Astrocyte (in vitro differentiated cells and primary cell): ENCODE results near the gene DSCAM. TPM values are rescaled to one million over a fixed set of nuclear protein-coding genes. Genes with fewer than 3 reads are reported as not detected.

Experiments used
- DNase-seq: peaks from one replicate; pipeline ENCODE4 v3.0.0-alpha.2; 2010; ENCODE audit warnings: low read depth
- FAIRE-seq: peaks from 2 replicates; lab custom pipeline; 2011; peaks lifted over from hg19 to GRCh38; lab: Jason Lieb, UNC
- H2AFZ ChIP-seq: 2 replicates; pipeline ENCODE4 v1.6.0; 2012; ENCODE audit warnings: low read depth, low read length, inconsistent platforms
- H3K27ac ChIP-seq: 2 replicates; pipeline ENCODE4 v1.5.1; 2011; ENCODE audit warnings: low read depth, low read length, inconsistent platforms
- H3K27me3 ChIP-seq: 2 replicates; pipeline ENCODE4 v1.6.0; 2011; ENCODE audit warnings: low read length, inconsistent platforms; ENCODE audit not compliant: insufficient read depth
- H3K36me3 ChIP-seq: 2 replicates; pipeline ENCODE4 v1.5.1; 2011; ENCODE audit warnings: low read length, inconsistent platforms; ENCODE audit not compliant: insufficient read depth
- H3K4me1 ChIP-seq: 2 replicates; pipeline ENCODE4 v1.5.1; 2011; ENCODE audit warnings: low read length, inconsistent platforms; ENCODE audit not compliant: insufficient read depth
- H3K4me2 ChIP-seq: 2 replicates; pipeline ENCODE4 v1.6.0; 2012; ENCODE audit warnings: low read length, inconsistent platforms
- H3K4me3 ChIP-seq: 2 replicates; pipeline ENCODE4 v1.5.1; 2011; ENCODE audit warnings: low read depth, mild to moderate bottlenecking, low read length, inconsistent platforms; ENCODE audit not compliant: insufficient read depth
- H3K79me2 ChIP-seq: 2 replicates; pipeline ENCODE4 v1.6.0; 2012; ENCODE audit warnings: mild to moderate bottlenecking, low read length, inconsistent platforms; ENCODE audit not compliant: insufficient read depth
- H3K9ac ChIP-seq: 2 replicates; pipeline ENCODE4 v1.6.0; 2012; ENCODE audit warnings: mild to moderate bottlenecking, low read length, inconsistent platforms
- H3K9me3 ChIP-seq: 2 replicates; pipeline ENCODE4 v1.5.1; 2012; ENCODE audit warnings: low read depth, mild to moderate bottlenecking, low read length, inconsistent platforms; ENCODE audit not compliant: insufficient read depth
- H4K20me1 ChIP-seq: 2 replicates; pipeline ENCODE4 v1.6.0; 2012; ENCODE audit warnings: low read length, inconsistent platforms; ENCODE audit not compliant: insufficient read depth
- H3K27ac Mint-ChIP-seq: one replicate; pipeline ENCODE4 v1.8.0; 2021; ENCODE audit warnings: mild to moderate bottlenecking, mixed read lengths; ENCODE audit not compliant: unreplicated experiment
- H3K27me3 Mint-ChIP-seq: one replicate; pipeline ENCODE4 v1.8.0; 2021; ENCODE audit warnings: low read depth, mixed read lengths; ENCODE audit not compliant: unreplicated experiment
- H3K36me3 Mint-ChIP-seq: one replicate; pipeline ENCODE4 v1.8.0; 2021; ENCODE audit warnings: low read depth, mixed read lengths; ENCODE audit not compliant: unreplicated experiment
- H3K4me1 Mint-ChIP-seq: one replicate; pipeline ENCODE4 v1.8.0; 2021; ENCODE audit warnings: low read depth, mixed read lengths; ENCODE audit not compliant: unreplicated experiment
- H3K4me3 Mint-ChIP-seq: one replicate; pipeline ENCODE4 v1.8.0; 2021; ENCODE audit warnings: mild to moderate bottlenecking, moderate library complexity, mixed read lengths; ENCODE audit not compliant: unreplicated experiment
- H3K9me3 Mint-ChIP-seq: one replicate; pipeline ENCODE4 v1.8.0; 2021; ENCODE audit warnings: mild to moderate bottlenecking, mixed read lengths; ENCODE audit not compliant: unreplicated experiment
- CTCF ChIP-seq: IDR thresholded peaks from 2 replicates; pipeline ENCODE4 v1.5.1; 2011; ENCODE audit warnings: low read depth, mild to moderate bottlenecking, inconsistent platforms, low read length, moderate library complexity; ENCODE audit not compliant: insufficient read depth
- EZH2 ChIP-seq: IDR thresholded peaks from 2 replicates; pipeline ENCODE4 v1.6.1; 2012; ENCODE audit warnings: mild to moderate bottlenecking, low read length, inconsistent platforms; ENCODE audit not compliant: insufficient read depth
- total RNA-seq: library from RNA; stranded (reverse); gene quantifications from 2 replicates; pipeline ENCODE4 v1.2.1, GENCODE V29; 2021

Gene DSCAM
- total RNA-seq, 1 donor from 2014 or later = 0.18 TPM

- no peaks in the 10 kb centered on the region for H3K4me1 Mint-ChIP-seq
- TF ChIP-seq EZH2 (no peak), CTCF (no peak)
- H3K4me3 Mint-ChIP-seq = no peak overlapping the region
- H3K27ac ChIP-seq = no peak overlapping the region
- H3K9me3 Mint-ChIP-seq = peaks cover 13% of the 10 kb centered on the region
- H4K20me1 ChIP-seq = no peaks in the 10 kb centered on the region
- H3K27ac Mint-ChIP-seq = no peak overlapping the region
- no peak overlapping the region for H3K9ac ChIP-seq
- no peaks in the 10 kb centered on the region for H3K27me3 ChIP-seq
- H3K4me3 ChIP-seq = no peak overlapping the region
- no peaks in the 10 kb centered on the region for H3K36me3 Mint-ChIP-seq
- H3K4me1 ChIP-seq = no peaks in the 10 kb centered on the region
- H3K4me2 ChIP-seq = no peak overlapping the region
- H3K27me3 Mint-ChIP-seq = peaks cover 1% of the 10 kb centered on the region
- H3K36me3 ChIP-seq = no peaks in the 10 kb centered on the region
- no peaks in the 10 kb centered on the region for H3K79me2 ChIP-seq
- peaks cover 3% of the 10 kb centered on the region for H3K9me3 ChIP-seq
- FAIRE-seq (no peak), DNase-seq (no peak)
- H2AFZ ChIP-seq = no peak overlapping the region
These were observed 87.9 kb downstream of the DSCAM start for GRCh38 chr21:40759061-40759460.

GRCh38 chr21:40757366-40757765 lies 89.6 kb downstream of the DSCAM start:
- Histone ChIP-seq H3K4me1 (no peaks in the 10 kb centered on the region), H2AFZ (no peak overlapping the region), H4K20me1 (no peaks in the 10 kb centered on the region), H3K9ac (no peak overlapping the region), H3K4me3 (no peak overlapping the region), H3K4me2 (no peak overlapping the region), H3K36me3 (no peaks in the 10 kb centered on the region), H3K27ac (no peak overlapping the region), H3K9me3 (peaks cover 3% of the 10 kb centered on the region), H3K27me3 (no peaks in the 10 kb centered on the region), H3K79me2 (no peaks in the 10 kb centered on the region)
- Mint-ChIP-seq H3K27me3 (peaks cover 1% of the 10 kb centered on the region), H3K36me3 (no peaks in the 10 kb centered on the region), H3K9me3 (peaks cover 13% of the 10 kb centered on the region), H3K27ac (no peak overlapping the region), H3K4me3 (no peak overlapping the region), H3K4me1 (no peaks in the 10 kb centered on the region)
- no peak for TF ChIP-seq EZH2
- TF ChIP-seq CTCF = no peak
- FAIRE-seq = no peak
- no peak for DNase-seq

- peaks cover 11% of the 10 kb centered on the region for H3K9me3 Mint-ChIP-seq
- H4K20me1 ChIP-seq = no peaks in the 10 kb centered on the region
- DNase-seq = no peak
- no peaks in the 10 kb centered on the region for H3K27me3 ChIP-seq
- H3K27ac ChIP-seq = no peak overlapping the region
- H3K27me3 Mint-ChIP-seq = no peaks in the 10 kb centered on the region
- H2AFZ ChIP-seq = no peak overlapping the region
- no peaks in the 10 kb centered on the region for H3K79me2 ChIP-seq
- no peaks in the 10 kb centered on the region for H3K36me3 Mint-ChIP-seq
- no peak overlapping the region for H3K4me3 Mint-ChIP-seq
- no peaks in the 10 kb centered on the region for H3K9me3 ChIP-seq
- H3K4me1 Mint-ChIP-seq = no peaks in the 10 kb centered on the region
- no peak overlapping the region for H3K9ac ChIP-seq
- no peaks in the 10 kb centered on the region for H3K36me3 ChIP-seq
- H3K4me2 ChIP-seq = no peak overlapping the region
- H3K4me3 ChIP-seq = no peak overlapping the region
- no peak overlapping the region for H3K27ac Mint-ChIP-seq
- no peak for FAIRE-seq
- no peak for TF ChIP-seq EZH2
- H3K4me1 ChIP-seq = no peaks in the 10 kb centered on the region
These were observed 92.5 kb downstream of the DSCAM start for GRCh38 chr21:40754466-40754865.
